ENCODE measurements around the gene TMUB2. TPM values are rescaled to one million over a fixed set of nuclear protein-coding genes. Genes with fewer than 3 reads are reported as not detected.
A peak's percentile ranks its signal among the peaks of the same experiment; 100 is the strongest.

TMUB2 gene
- total and polyA plus RNA-seq, 9 of the 15 experiments (the other 6 are each of a cell fraction or from before 2014, with no cell fraction given), result 4.1 to 29.8 (median 16.3) TPM

DNA sequence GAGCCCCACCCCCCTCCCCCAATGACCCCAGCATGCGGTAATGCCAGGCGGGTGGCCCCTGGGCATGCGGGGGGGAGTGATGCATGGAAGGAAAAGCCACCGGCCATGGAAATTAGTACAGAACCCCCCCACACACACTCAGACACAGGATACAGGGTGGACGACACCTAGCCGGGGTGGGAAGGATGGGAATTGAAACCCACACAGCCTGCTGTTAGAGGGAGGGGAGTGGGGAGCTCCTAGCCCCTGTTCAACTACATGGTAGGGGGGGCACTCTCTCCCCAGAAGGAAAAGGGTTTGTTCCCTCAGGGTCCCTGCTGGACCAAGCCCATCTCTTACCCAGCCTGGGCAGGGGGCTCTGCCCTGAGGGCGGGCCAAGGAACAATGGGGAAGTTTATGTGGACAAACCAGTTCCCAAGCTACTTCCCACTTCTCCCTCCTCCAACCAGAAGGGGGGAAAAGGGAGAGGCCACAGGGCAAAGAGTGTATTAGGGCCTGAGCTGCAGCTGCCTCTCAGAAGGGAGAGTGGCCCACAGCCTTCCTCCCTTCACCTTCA is 5.2 kb downstream of the TMUB2 start:
- no peak overlapping the region for H3K27ac ChIP-seq (ENCODE audit: extremely low read depth, low read depth, low read length)
- 0 out of 2 replicates have a peak, but pooled peaks cover 2% of the 10 kb centered on the region for H4K20me1 ChIP-seq (replicated peaks; ENCODE audit: control insufficient read depth, insufficient read depth, low read length)
- in situ Hi-C loops (cut with MboI), result no loop called here
- no peak overlapping the region for H3K4me3 ChIP-seq
- H3K4me2 ChIP-seq (ENCODE audit: insufficient read depth, low read length), result no peak overlapping the region
- DNase-seq (ENCODE audit: extremely low read depth in 1 of 4, low spot score in 3 of 4), result no peak
- 82% methylated on average over 7 of the region's 7 CpGs for WGBS (ENCODE audit: insufficient coverage, low coverage, missing lambda C conversion rate)
- H3K27me3 ChIP-seq (ENCODE audit: control insufficient read depth in 2 of 2, insufficient read depth in 2 of 2, low read length in 2 of 2), result no peaks in the 10 kb centered on the region
- BruUV-seq (replicated peaks), result no TSS peak
- H3K9me1 ChIP-seq (ENCODE audit: control insufficient read depth, insufficient read depth, low read length), result no peaks in the 10 kb centered on the region
- H3K79me2 ChIP-seq (ENCODE audit: control insufficient read depth, insufficient read depth, low read length), result peaks cover 16% of the 10 kb centered on the region
- no peak for FAIRE-seq
- TF ChIP-seq CBX3 (IDR thresholded peaks at IDR 0.05; ENCODE audit: borderline replicate concordance in 1 of 2, low read length in 2 of 2) (no peak), POLR2A (conservative IDR thresholded peaks at IDR 0.05) (peak; percentile 55; the same call in 1 of the 2 replicates), CBX2 (IDR thresholded peaks at IDR 0.05; ENCODE audit: insufficient read depth, low read length, poor library complexity, severe bottlenecking) (no peak), SUPT5H (IDR thresholded peaks at IDR 0.05) (0 out of 2 replicates have a peak, but pooled peaks have one; percentile 41), RFX7 (CRISPR knock-in tag; IDR thresholded peaks at IDR 0.05) (no peak), CBX5 (IDR thresholded peaks at IDR 0.05; ENCODE audit: borderline replicate concordance, low read depth) (no peak), KLF10 (CRISPR knock-in tag; IDR thresholded peaks at IDR 0.05) (no peak), KAT8 (IDR thresholded peaks at IDR 0.05; ENCODE audit: low read depth) (no peak), ZFX (CRISPR knock-in tag; IDR thresholded peaks at IDR 0.05) (no peak), SNIP1 (IDR thresholded peaks at IDR 0.05; ENCODE audit: low read depth) (no peak), MCM3 (IDR thresholded peaks at IDR 0.05) (no peak), POLR2G (IDR thresholded peaks at IDR 0.05; ENCODE audit: low read depth, low read length) (no peak; the same call in 1 of the 2 replicates)
- TF ChIP-seq, protein P1, sequence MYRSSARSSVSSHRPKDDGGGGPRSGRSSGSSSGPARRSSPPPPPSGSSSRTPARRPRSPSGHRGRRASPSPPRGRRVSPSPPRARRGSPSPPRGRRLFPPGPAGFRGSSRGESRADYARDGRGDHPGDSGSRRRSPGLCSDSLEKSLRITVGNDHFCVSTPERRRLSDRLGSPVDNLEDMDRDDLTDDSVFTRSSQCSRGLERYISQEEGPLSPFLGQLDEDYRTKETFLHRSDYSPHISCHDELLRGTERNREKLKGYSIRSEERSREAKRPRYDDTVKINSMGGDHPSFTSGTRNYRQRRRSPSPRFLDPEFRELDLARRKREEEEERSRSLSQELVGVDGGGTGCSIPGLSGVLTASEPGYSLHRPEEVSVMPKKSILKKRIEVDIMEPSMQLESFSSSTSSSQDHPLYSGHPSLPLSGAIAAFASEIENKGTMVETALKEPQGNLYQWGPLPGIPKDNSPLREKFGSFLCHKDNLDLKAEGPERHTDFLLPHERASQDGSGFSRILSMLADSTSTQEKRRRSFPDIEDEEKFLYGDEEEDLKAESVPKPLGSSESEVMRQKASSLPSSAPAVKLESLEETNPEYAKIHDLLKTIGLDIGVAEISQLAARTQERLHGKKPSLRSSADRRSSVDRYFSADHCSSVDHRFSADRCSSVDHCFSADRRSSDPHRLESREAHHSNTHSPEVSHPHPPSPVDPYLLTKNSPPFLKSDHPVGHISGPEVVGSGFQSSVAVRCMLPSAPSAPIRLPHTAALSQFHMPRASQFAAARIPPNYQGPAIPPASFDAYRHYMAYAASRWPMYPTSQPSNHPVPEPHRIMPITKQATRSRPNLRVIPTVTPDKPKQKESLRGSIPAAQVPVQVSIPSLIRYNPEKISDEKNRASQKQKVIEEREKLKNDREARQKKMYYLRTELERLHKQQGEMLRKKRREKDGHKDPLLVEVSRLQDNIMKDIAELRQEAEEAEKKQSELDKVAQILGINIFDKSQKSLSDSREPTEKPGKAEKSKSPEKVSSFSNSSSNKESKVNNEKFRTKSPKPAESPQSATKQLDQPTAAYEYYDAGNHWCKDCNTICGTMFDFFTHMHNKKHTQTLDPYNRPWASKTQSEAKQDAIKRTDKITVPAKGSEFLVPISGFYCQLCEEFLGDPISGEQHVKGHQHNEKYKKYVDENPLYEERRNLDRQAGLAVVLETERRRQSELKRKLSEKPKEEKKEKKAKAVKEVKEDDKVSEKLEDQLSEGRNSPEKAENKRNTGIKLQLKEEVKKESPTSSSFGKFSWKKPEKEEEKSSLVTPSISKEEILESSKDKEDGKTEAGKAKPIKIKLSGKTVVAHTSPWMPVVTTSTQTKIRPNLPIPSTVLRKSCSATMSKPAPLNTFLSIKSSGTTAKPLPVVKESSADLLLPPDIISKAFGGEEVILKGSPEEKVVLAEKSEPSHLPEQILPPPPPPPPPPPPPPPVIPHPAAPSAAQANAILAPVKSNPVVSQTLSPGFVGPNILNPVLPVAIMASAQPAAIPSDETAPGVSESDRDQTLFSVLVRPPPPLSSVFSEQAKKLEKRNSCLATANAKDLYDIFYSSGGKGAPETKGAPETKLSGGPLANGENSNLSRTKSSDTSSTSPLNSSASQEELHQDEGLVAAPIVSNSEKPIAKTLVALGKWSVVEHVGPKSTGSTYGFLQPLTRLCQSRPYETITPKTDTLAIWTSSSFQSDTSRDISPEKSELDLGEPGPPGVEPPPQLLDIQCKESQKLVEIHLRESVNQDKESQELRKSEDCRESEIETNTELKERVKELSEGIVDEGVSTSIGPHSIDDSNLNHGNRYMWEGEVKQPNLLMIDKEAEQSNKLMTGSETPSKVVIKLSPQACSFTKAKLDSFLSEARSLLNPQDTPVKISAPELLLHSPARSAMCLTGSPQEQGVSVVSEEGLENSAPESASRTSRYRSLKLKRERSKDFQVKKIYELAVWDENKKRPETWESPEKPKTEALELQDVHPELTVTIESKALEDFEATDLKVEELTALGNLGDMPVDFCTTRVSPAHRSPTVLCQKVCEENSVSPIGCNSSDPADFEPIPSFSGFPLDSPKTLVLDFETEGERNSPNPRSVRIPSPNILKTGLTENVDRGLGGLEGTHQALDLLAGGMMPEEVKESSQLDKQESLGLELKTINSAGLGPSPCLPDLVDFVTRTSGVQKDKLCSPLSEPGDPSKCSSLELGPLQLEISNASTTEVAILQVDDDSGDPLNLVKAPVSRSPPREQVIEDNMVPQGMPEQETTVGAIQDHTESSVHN (IDR thresholded peaks at IDR 0.05; ENCODE audit: borderline replicate concordance in 1 of 2, low read depth in 1 of 2), result no peak
- TF ChIP-seq, protein P2, sequence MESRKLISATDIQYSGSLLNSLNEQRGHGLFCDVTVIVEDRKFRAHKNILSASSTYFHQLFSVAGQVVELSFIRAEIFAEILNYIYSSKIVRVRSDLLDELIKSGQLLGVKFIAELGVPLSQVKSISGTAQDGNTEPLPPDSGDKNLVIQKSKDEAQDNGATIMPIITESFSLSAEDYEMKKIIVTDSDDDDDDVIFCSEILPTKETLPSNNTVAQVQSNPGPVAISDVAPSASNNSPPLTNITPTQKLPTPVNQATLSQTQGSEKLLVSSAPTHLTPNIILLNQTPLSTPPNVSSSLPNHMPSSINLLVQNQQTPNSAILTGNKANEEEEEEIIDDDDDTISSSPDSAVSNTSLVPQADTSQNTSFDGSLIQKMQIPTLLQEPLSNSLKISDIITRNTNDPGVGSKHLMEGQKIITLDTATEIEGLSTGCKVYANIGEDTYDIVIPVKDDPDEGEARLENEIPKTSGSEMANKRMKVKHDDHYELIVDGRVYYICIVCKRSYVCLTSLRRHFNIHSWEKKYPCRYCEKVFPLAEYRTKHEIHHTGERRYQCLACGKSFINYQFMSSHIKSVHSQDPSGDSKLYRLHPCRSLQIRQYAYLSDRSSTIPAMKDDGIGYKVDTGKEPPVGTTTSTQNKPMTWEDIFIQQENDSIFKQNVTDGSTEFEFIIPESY (CRISPR knock-in tag; IDR thresholded peaks at IDR 0.05), result peak; percentile 59; the same call in 1 of the 2 replicates
- POLR2A ChIA-PET, result interaction anchor here (0.5 kb wide), 2 partner anchors 23 to 396 kb away, joined by 3 read pairs; no protein-coding TSS in a partner anchor
- H2AFZ ChIP-seq (ENCODE audit: low read depth, low read length), result no peak overlapping the region
- H3K9me3 ChIP-seq (replicated peaks; ENCODE audit: control insufficient read depth, insufficient read depth, low read depth, low read length), result no peaks in the 10 kb centered on the region
- peak overlapping the region in 1 of 2 experiments; percentile 73; a peak in 1 of 4 replicates for H3K9ac ChIP-seq (ENCODE audit: insufficient read depth in 1 of 2, low read depth in 2 of 2, low read length in 2 of 2)
- intact Hi-C loops (cut with micrococcal nuclease), result no loop called here
- peaks cover 6 to 18% of the 10 kb centered on the region in 2 experiments; a peak in 3 of 5 replicates for H3K4me1 ChIP-seq (replicated peaks in 1 of 2; ENCODE audit: control insufficient read depth in 2 of 2, insufficient read depth in 2 of 2, low read length in 2 of 2)
- peak; percentile 10; the same call in 2 of the 3 replicates for ATAC-seq
- CTCF ChIA-PET (ENCODE audit: low intra/inter-chr PET ratio), result no interaction called here
- peaks cover 73% of the 10 kb centered on the region; the same call in 2 of the 3 replicates for H3K36me3 ChIP-seq (ENCODE audit: control insufficient read depth, insufficient read depth, low read length)

All from K562 (cell line).